HG03064 (cell line): ENCODE results near the gene KATNB1.
"Not testable (repeated sequence)": the region's sequence is repeated elsewhere in the genome, so short reads cannot be mapped to it uniquely, and the experiment has no call there.

Experiments
- ATAC-seq: cut with Tn5 transposase; IDR thresholded peaks from one replicate; pipeline ENCODE4 v1.9.1; 2021; ENCODE audit warnings: low read depth; ENCODE audit not compliant: unreplicated experiment

Gene KATNB1

DNA sequence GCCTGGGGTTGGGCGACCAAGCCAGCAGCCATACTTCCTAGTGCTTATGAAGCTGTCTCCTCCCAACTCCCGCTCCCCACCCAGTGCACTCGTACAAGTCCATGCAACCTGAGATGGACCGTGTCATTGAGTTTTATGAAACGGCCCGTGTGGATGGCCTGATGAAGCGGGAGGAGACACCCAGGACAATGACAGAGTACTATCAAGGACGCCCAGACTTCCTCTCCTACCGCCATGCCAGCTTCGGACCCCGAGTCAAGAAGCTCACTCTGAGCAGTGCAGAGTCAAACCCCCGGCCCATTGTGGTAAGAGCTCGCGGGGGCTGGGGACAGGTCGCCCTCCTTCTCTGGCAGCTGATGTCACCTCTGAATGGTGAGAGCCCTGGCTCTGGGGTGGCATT lies 11.0 kb upstream of the KATNB1 start:
- ATAC-seq = no peak

GRCh38 chr16:57725151-57725550 lies 10.4 kb upstream of the KATNB1 start:
- no peak for ATAC-seq

DNA sequence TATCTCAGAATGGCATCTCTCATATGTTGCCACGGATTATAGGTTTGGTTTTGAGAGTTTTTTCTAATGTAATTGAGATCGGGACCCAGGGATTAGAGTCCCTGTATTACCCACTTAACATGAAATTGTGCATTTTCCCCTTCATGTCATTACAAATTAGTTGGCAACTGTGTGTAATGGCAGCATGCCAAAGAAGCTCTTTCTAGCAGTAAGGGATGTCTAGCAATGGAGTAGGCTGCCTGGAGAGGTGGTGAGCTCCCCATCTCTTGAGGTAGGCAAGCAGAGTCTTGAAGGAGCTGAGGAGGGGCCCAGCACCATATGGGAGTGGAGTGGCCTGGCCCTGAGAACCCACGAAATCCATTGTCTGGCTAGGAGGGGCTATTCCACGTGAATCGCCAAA lies 10.0 kb upstream of the KATNB1 start:
- ATAC-seq = no peak

DNA sequence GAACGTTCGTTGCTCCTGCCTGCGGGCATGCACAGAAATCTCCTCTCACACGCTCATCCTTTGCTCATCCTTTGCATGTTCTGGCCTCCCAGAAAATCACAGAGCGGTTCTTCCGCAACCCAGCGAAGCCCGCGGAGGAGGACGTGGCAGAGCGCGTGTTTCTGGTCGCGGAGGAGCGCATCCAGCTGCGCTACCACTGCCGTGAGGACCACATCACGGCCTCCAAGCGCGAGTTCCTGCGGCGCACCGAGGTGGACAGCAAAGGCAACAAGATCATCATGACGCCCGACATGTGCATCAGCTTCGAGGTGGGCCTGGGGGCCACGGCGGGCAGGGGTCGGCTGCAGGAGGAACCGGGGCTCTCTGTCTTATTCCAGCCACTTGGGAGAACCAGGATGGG lies 9.6 kb upstream of the KATNB1 start:
- no peak for ATAC-seq

DNA sequence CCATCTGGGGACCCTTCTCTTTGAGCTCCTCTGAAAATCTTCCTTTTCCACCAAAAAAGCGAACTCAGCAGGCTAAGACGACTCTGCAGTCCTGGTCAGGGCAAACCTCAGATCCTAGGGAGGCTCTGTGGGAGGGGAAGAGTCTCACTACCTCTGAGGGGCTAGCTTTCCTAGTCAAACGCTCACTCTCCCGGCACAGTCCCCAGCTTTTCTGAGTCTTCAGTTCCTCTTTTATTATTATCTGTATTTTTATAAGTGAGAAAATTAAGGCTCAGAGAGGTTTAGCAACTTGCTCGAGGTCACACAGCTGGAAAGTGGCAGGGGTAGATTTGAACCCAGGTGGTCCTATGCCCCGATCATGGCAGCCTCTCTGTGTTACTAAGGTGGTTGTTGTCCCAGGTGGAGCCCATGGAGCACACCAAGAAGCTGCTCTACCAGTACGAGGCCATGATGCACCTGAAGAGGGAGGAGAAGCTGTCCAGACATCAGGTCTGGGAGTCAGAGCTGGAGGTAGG lies 9.1 kb upstream of the KATNB1 start:
- no peak for ATAC-seq

- no peak for ATAC-seq
Measured at GRCh38 chr16:57727610-57728009, 8.0 kb upstream of the KATNB1 start.

- no peak for ATAC-seq
Measured at GRCh38 chr16:57728336-57729181, 7.0 kb upstream of the KATNB1 start.

DNA sequence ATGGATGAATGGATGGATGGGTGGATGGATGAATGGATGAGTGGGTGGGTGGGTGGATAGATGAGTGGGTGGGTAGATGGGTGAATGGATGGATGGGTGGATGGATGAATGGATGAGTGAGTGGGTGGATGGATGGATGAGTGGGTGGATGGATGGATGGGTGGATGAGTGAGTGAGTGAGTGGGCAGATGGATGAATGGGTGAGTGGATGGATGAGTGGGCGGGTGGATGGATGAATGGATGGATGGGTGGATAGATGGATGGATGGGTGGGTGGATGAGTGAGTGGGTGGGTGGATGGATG lies 6.4 kb upstream of the KATNB1 start:
- no peak for ATAC-seq

GRCh38 chr16:57729852-57730251 lies 5.7 kb upstream of the KATNB1 start:
- not testable (repeated sequence) for ATAC-seq

- no peak for ATAC-seq
Measured at GRCh38 chr16:57730771-57731730, 4.5 kb upstream of the KATNB1 start.

DNA sequence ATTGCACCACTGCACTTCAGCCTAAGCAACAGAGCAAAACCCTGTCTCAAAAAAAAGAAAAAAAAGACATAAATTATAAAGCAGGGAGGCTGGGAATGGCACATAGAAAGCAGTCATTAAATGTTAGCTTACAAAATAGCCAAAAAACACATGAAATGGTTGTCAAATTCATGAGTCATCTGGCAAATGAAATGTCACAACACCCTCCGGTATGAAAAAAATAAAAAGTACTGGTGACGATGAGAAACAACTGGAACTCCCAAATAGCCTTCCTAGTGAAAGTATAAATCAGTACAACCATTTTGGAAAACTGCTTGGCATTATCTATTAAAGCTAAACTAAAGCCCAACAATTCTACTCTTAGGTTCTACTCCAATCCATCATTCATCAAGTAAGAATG lies 3.5 kb upstream of the KATNB1 start:
- no peak for ATAC-seq

DNA sequence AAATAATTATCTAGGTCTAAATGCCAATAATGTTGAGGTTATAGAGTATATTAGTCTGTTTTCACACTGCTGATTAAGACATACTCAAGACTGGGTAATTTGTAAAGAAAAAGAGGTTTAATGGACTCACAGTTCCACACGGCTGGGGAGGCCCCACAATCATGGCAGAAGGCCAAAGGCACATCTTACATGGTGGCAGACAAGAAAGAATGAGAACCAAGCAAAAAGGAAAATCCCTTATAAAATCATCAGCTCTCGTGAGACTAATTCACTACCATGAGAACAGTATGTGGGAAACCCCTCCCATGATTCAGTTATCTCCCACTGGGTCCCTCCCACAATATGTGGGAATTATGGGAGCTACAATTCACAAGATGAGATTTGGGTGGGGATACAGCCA lies 2.9 kb upstream of the KATNB1 start:
- ATAC-seq = no peak

DNA sequence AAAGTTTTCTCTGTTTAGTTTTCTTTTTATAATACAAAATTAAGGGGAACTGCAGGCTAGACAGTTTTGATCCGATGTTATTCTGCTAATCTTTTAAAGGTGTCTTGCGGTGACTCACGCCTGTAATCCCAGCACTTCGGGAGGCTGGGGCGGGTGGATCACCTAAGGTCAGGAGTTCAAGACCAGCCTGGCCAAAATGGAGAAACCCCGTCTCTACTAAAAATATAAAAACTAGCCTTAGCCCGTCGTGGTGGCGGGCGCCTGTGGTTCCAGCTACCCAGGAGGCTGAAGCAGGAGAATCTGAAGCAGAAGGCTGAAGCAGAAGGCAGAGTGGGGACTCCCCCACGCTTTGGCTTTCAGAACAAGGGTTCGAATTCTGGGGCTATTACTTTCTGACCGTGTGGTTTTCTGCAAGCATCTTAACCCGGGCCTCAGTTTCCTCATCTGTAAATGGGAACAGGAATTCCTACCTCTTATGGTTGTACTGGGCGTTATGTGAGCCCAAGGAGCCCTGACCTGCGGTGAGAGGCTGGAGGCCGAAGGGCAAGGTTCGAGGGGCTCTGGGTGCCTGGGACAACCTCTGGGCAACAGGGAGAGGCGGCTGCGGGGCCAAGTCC lies 1.2 kb upstream of the KATNB1 start:
- no peak for ATAC-seq

GRCh38 chr16:57734925-57735754 lies 430 bp upstream of the KATNB1 start:
- peak; percentile 88 for ATAC-seq

GRCh38 chr16:57736419-57737351 lies 1.1 kb downstream of the KATNB1 start:
- ATAC-seq = no peak

DNA sequence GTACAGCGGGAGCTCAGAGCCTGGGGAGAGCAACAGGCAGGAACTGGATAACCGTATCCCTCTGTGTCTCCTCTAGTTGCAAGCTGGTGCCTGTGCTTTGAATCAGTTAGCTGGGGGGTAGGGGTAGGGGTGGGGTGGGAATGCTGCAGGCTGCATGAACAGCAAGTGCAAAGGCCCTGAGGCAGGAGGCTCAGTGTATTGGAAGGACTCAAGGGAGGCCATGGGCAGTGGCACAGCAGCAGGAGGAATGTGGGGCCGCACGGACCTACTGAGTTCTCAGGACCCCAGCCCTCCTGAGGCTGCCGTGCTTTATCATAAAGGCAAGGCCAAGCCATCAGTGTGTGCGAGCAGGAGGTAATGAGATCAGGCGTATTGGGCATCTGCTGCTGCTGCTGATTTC lies 3.3 kb downstream of the KATNB1 start:
- no peak for ATAC-seq

GRCh38 chr16:57739756-57740422 lies 4.3 kb downstream of the KATNB1 start:
- no peak for ATAC-seq

DNA sequence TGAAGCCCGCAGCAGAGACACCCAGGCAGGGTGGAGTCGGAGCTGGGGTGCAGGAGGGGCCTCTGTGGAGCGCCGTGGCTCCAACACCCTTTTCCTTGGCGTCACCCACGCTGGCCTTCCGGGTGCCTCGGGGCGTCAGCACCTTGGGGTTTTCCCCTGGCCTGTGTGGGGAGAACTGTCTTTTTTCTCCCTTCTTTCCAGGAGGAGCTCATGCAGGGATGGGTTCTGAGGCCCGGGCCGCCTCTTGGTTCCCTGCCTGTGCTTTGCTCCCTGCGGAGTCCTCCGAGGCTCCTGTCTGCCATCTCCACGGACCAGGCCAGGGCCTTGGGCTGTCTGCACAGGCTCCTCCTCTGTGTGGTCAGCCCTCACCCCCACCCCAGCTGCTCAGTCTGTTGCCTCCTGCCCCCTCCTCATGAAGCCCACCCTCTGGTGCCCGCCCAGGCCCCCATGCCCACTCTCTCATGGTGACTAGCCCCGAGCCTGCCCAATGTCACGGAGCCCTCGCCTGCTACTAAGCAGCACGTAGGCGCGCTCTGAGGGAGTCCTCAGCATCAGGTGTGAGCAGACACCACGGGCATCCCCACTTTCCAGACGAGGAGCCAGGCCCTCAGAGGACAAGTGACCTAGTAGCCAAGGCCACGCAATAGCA lies 5.0 kb downstream of the KATNB1 start:
- no peak for ATAC-seq
